ENCODE measurements around the gene TMEM109.

GRCh38 chr11:60876168-60876485 is 37.8 kb upstream of the TMEM109 start:
- TF ChIP-seq YY1 (IDR thresholded peaks at IDR 0.05; ENCODE audit: low read depth) (no peak), CREB1 (IDR thresholded peaks at IDR 0.05; ENCODE audit: low read depth) (no peak), EP300 (IDR thresholded peaks at IDR 0.05; ENCODE audit: borderline replicate concordance) (no peak), RAD21 (IDR thresholded peaks at IDR 0.05; ENCODE audit: low read depth) (no peak), FOXM1 (IDR thresholded peaks at IDR 0.05; ENCODE audit: borderline replicate concordance, low read depth) (no peak), EGR1 (IDR thresholded peaks at IDR 0.05) (no peak), TAF1 (IDR thresholded peaks at IDR 0.05; ENCODE audit: low read depth) (no peak), TCF12 (IDR thresholded peaks at IDR 0.05; ENCODE audit: low read depth) (no peak), CEBPB (IDR thresholded peaks at IDR 0.05) (no peak), REST (IDR thresholded peaks at IDR 0.05; ENCODE audit: low read depth) (no peak)
- TF ChIP-seq, protein P1, sequence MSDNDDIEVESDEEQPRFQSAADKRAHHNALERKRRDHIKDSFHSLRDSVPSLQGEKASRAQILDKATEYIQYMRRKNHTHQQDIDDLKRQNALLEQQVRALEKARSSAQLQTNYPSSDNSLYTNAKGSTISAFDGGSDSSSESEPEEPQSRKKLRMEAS (IDR thresholded peaks at IDR 0.05): no peak
